Hepatic stellate cell (primary cell): ENCODE measurements around the gene FLVCR2.

Experiments used
- DNase-seq: peaks from one replicate; pipeline ENCODE4 v3.0.0; 2011; ENCODE audit warnings: low spot score

The FLVCR2 gene

DNA sequence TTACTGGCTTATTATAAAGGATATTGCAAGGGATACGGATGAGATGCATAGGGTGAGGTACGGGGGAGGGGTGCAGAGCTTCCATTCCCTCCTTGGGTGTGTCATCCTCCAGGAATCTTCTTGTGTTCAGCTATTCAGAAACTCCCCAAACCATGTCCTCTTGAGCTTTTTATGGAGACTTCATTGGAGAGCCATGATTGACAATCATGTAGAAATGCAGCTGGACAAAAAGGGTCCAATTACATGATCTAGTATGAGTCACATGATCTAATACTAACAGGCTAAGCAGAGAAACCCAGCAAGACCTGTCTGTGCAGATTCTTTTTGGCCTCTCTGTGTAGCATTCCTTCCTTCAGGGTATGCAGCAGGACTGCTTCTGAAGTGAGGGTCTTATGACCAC is 23.9 kb upstream of the FLVCR2 start:
- no peak for DNase-seq

DNA sequence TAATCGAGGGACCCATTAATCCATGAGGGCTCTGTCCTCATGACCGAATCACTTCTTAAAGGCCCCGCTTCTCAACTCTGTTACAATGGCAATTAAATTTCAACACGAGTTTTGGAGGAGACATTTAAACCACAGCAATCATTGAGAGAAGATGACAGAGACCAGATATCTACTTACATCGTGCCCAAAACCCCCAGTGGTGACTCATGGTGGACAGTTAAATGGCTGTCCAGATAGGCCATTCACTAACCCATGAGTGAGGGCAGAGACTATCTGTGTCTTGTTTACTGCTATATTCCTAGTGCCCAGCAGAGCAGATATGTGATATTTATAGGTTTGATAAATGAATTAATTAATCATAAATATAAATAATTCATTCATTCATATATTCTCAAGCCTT is 20.0 kb upstream of the FLVCR2 start:
- DNase-seq = no peak

- no peak for DNase-seq
Observed at GRCh38 chr14:75559045-75559444, 19.4 kb upstream of the FLVCR2 start.

DNA sequence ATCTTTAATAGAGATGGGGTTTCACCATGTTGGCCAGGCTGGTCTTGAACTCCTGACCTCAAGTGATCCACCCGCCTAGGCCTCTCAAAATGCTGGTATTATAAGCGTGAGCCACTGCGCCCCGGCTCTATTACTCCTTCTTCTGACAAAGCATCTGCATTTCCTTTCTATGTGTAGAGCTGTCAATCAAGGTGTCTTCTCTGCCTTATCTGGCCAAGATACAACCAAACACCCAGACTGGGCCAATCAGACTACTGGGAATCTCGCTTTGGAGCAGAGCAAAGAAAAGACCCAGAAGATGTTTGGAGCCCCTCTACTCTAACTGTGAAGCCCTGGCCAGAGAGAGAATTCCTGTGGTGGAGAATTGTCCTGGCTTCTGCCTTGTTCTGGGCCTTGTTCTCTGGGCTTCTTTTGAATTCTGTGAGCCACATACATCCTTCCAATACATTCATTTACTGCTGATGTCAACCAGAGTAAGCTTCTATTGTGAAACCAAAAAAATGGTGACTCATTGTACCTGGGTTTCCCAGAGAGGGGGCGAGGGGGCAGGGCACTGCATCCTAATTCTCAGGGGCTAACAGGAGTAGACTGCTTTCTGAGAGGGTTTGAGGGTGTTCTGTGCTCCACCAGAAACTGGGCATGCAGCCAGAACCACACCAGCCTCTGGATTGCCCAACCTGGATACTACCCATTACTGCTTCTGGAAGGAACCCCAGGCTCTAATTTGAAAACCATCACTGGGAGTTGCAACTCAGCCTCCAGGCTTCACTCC is 18.8 kb upstream of the FLVCR2 start:
- DNase-seq = no peak

DNA sequence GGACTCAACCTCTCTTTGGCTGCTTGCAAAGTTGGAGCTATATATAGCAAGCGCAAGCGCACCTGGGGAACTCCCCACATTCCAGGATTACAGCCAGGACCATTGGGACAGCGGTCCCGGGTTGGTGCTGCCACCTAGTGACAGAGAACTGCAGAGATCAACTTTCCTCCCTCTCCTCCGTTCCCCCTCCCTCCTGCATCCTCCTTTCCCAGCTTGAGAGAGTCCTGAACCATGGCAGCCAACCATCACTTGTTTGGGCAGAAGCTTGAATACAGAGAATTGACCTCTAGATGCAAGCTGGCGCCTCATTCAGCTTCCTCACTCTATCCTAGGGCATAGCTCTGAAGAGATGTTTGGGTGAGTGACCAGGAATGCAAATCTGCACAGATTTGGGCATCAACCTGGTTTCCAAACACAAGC is 17.4 kb upstream of the FLVCR2 start:
- DNase-seq = peak; percentile 84

- no peak for DNase-seq
Observed at GRCh38 chr14:75562089-75562488, 16.3 kb upstream of the FLVCR2 start.

DNA sequence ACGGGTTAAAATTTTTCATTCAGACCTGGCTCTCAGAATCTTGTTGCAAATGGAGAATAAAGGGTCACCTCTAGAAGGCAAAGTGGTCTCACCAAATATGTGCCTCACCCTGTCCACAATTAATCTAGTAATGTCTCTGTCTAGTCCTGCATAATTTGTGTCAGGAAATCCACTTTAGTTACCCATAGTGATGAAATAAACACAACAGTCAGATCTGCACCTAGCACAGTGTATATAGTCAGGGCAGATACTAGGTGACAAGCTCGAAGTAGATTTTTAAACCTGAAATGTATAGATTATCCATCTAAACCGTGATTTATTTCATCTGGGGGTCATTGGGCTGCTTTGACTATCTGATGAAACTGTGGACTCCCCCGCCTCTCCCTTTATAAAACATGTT is 15.9 kb upstream of the FLVCR2 start:
- no peak for DNase-seq

- DNase-seq = no peak
Observed at GRCh38 chr14:75563931-75564330, 14.5 kb upstream of the FLVCR2 start.

DNA sequence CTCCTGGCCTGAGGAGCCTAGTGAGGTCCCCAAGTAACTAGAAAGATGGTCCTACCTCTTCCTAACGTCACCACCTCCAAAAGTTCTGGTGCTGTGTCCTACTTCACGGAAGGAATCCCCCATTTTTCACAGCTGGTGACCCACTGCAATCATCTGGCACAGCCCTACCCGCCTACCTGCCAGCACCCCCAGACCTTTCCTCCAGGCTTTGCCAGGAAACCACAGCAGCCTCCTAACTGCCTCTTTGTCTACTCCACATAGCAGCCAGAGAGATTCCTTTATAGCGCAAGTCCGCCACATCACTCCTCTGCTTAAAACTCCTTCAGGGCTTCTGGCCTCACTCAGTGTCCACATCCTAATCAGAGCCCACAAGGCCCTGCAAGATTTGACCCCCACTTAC is 13.4 kb upstream of the FLVCR2 start:
- DNase-seq = no peak

DNA sequence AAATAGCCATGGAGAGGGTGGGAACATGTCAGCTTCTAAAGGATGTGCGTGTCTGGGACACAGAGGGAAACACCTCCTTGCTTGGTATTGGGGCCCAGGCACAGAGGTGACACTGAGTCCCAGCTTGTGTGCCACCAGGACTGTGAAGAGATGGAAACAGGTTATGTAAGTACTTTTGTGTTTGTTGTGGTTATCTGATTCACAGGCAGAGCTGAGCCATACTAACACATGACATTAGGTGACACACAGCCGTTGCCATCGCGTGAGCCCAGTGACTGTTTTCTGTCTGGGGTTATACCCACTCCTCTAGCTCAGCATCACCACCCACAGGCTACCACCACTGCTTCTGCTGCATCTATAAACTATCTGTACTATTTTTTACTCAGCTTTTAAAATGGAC is 12.1 kb upstream of the FLVCR2 start:
- DNase-seq = no peak

DNA sequence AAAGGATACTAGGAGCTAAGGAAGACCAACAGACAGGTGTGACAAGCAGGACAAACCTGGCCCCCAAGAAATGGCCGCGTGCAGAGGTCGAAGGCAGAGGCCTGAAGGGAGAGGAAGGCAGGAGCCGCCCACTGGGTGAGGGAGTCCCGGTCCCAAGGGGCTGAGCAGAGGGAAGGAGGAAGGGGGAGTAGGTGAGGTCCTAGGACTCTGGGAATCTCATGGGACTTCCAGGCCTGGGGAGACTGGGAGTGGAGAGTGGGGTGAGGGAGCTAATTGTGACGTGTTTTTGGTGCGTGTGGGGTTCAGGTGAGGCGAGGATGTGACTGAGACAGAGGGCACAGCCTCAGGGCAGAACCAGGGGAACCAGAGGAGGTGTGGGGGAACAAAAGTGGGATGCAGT is 11.7 kb upstream of the FLVCR2 start:
- no peak for DNase-seq

- no peak for DNase-seq
Observed at GRCh38 chr14:75568140-75568539, 10.3 kb upstream of the FLVCR2 start.

- no peak for DNase-seq
Observed at GRCh38 chr14:75568791-75569190, 9.6 kb upstream of the FLVCR2 start.

DNA sequence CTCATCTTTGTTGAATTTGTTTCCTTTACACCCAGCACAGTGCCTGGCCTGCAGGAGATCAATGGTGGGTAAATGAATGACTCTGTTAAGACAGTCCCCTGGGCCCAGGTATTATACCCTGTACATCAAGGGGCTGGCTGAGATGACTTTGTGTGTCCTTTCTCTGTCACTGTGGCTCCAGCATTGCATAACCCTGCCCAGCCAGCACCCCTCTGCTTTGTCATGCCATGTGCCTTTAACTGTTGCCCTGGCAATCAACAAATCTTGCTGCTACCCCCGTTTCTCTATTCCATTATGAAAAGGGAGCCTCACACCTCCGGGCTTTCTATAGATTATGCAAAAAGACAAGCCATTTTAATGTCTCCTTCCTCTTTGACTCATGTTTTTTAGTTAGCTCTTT is 7.6 kb upstream of the FLVCR2 start:
- DNase-seq = no peak

DNA sequence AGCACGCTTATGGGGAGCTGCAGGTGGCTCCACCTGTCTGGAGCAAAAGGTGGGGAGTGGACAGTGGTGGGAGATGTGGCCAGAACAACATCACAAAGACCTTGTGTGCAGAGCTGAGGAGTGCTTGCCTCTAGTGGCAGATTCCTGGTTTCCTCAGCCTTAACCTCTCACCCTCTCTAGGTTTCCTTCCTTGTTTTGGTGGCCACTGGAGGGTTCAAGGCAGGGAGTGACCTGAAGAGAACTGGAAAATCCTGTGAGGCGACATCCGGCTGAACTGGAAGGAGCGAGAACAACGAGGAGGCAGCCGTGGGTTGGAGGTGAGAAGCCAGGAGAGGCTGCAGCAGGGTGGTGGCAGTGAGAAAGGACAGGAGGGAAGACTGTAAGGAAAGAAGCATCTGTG is 6.3 kb upstream of the FLVCR2 start:
- DNase-seq = no peak

DNA sequence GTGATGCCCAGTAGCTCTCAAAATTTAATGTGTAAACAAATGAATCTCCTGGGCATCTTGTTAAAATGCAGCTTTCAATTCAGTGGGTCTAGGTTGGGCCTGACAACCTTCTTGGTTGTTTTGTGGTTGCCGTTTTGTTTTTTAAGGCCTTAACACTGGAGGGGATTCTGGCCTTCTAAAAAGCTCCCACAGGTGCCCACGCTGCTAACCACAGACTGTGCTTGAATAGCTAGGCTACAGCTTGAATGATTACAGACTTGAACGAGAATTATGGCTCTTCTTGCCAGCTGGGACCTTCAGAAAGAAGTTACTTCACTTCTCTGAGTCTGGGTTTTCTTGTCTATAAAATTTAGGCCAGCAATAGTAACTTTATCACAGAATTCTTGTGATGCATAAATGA is 1.3 kb upstream of the FLVCR2 start:
- no peak for DNase-seq

DNA sequence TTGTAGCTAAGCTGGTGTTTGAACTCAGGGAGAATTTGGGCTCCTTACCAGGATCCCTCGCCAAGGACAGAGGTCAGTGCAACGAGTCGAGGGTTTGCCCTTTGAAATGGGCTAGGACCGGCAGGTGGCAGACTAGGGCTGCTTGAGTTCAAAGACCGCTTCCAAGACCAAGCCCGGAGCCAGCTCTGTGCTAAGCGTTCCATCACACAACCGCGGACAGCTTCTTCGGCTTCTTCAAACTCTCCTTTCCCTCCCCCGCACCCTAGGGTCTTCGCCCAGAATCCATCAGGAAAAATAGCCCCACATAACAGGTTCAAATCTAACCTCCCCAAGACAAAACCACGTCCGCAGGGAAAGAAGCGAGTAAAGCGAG is 705 bp upstream of the FLVCR2 start:
- peak; percentile 83 for DNase-seq

- peak; percentile 53 for DNase-seq
Observed at GRCh38 chr14:75578786-75579337, 442 bp downstream of the FLVCR2 start.

GRCh38 chr14:75579338-75579864 is 981 bp downstream of the FLVCR2 start:
- DNase-seq = no peak

GRCh38 chr14:75579882-75580281 is 1.5 kb downstream of the FLVCR2 start:
- DNase-seq = no peak

DNA sequence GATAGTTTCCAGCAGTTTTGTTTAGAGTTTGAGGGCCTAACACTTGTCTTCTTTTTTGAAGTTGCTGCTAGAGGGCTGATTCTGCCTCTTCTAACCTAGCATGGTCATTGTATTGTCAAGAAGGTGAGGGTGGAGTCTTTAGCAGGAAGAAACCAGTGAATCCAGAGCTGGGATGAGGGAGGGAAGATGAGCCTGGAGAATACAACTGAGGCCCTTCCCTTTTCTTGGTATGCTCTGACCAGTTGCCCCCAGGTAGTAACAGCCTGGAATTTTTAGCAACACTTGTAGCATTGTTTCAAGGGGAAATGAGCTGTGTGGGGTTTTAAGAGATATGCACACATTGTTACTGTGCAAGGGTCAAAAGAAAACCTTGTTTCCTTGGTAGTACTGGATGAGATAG is 9.0 kb downstream of the FLVCR2 start:
- DNase-seq = no peak

- no peak for DNase-seq
Observed at GRCh38 chr14:75589931-75590330, 11.5 kb downstream of the FLVCR2 start.

DNA sequence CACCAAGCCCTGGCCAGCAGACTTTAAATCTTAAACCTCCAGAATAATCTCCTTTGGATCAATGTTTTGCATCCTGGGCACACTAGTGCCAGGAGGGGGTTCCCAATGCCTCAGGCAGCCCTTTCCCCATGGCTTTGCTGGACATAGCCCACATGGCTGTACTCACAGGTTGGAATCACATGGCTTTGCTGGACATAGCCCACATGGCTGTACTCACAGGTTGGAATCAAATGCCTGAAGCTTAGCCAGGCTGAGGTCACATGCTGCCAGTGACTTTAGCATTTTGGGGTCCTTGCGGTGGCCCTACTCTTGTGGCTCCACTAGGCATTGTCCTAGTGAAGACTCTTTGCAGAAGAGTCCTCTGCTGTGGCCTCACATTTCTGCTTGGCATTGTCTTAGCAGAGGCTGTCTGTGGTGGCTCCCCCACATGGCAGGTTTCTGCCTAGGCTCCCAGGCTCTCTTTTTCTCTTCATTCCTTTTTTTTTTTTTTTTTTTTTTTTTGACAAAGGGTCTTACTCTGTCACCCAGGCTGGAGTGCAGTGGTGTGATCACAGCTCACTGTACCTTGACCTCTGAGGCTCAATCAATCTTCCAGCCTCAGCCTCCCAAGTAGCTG is 13.0 kb downstream of the FLVCR2 start:
- DNase-seq = no peak
